ENCODE data around the gene ADCYAP1R1.

ADCYAP1R1 gene

GRCh38 chr7:31070991-31071644 lies 19.0 kb downstream of the ADCYAP1R1 start:
- TF ChIP-seq, protein P1, sequence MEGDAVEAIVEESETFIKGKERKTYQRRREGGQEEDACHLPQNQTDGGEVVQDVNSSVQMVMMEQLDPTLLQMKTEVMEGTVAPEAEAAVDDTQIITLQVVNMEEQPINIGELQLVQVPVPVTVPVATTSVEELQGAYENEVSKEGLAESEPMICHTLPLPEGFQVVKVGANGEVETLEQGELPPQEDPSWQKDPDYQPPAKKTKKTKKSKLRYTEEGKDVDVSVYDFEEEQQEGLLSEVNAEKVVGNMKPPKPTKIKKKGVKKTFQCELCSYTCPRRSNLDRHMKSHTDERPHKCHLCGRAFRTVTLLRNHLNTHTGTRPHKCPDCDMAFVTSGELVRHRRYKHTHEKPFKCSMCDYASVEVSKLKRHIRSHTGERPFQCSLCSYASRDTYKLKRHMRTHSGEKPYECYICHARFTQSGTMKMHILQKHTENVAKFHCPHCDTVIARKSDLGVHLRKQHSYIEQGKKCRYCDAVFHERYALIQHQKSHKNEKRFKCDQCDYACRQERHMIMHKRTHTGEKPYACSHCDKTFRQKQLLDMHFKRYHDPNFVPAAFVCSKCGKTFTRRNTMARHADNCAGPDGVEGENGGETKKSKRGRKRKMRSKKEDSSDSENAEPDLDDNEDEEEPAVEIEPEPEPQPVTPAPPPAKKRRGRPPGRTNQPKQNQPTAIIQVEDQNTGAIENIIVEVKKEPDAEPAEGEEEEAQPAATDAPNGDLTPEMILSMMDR (IDR thresholded peaks at IDR 0.05): no peak

GRCh38 chr7:31071645-31072029 lies 19.5 kb downstream of the ADCYAP1R1 start:
- TF ChIP-seq, protein P1 (IDR thresholded peaks at IDR 0.05): no peak

- TF ChIP-seq, protein P1 (IDR thresholded peaks at IDR 0.05): no peak
Measured at GRCh38 chr7:31073326-31074119, 21.4 kb downstream of the ADCYAP1R1 start.

GRCh38 chr7:31074120-31074383 lies 21.9 kb downstream of the ADCYAP1R1 start:
- TF ChIP-seq, protein P1 (IDR thresholded peaks at IDR 0.05): no peak

DNA sequence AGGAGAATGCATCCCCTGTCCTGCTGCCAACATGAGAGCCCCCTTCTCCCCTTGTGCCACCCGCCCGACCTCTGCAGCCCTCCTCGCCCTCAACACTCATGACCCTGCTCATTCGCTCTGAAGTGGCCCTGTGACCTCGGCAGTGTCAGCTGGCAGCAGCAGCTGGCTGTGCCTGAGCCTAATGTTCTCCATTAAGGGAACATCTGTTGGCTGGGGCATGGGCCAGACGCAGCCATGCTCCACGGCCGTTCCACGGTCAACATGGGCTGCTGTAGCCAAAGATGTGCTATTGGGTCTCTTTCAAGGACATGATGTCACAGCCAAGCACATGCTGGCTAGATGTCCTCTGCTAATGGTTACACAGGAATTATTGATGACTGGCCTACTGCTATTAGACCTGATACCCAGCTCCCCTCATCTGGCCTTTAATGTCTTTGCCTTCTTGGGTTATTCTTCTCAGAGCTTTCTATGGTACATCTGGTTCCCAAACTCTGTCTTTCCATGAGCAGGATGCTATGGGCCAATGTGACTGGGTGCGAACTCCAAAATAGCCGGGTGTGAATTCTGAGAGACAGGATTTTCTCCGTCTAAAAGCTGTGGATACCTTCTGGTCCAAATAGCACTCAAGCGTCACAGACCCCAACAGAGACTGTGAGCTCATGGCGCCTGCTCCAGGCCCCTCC lies 22.4 kb downstream of the ADCYAP1R1 start:
- TF ChIP-seq, protein P1 (IDR thresholded peaks at IDR 0.05): no peak

DNA sequence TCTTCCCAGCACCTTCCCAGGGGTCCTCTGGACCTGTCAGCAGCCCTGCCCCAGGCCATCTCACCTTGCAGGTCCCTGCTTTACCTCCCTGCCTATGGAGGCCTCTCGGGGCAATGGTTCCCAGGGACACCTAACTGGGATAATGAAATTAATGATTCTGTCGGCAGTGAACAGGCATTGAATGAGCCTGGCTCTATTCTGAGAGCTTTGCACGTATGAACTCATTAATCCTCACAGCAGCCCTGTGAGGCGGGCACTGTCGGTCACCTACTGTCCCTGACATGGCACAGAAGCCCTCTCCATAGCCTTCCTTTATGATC lies 22.9 kb downstream of the ADCYAP1R1 start:
- TF ChIP-seq, protein P1 (IDR thresholded peaks at IDR 0.05): no peak

DNA sequence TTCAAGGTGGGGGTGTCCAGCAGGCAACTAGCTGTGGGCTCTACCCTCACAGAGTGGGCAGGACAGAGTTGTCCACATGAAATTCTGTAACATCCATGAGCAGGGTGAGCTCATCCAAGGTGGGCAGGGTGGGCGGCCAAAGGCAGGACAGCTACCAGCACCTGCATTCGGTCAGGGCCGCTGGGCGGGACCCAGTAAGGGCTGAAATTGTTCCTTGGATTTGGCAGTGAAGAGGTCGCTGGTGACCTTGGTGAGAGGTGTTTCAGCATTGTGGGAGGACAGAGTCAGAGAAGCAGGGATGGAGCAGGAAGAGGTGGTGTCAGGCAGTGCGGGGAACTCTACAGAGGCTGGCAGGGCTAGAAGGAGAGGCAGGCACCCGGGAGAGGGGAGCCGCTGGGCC lies 23.9 kb downstream of the ADCYAP1R1 start:
- TF ChIP-seq, protein P1 (IDR thresholded peaks at IDR 0.05): no peak
